ENCODE results near the gene ZBTB49. TPM values are rescaled to one million over a fixed set of nuclear protein-coding genes. Genes with fewer than 3 reads are reported as not detected.

ZBTB49 gene, protein sequence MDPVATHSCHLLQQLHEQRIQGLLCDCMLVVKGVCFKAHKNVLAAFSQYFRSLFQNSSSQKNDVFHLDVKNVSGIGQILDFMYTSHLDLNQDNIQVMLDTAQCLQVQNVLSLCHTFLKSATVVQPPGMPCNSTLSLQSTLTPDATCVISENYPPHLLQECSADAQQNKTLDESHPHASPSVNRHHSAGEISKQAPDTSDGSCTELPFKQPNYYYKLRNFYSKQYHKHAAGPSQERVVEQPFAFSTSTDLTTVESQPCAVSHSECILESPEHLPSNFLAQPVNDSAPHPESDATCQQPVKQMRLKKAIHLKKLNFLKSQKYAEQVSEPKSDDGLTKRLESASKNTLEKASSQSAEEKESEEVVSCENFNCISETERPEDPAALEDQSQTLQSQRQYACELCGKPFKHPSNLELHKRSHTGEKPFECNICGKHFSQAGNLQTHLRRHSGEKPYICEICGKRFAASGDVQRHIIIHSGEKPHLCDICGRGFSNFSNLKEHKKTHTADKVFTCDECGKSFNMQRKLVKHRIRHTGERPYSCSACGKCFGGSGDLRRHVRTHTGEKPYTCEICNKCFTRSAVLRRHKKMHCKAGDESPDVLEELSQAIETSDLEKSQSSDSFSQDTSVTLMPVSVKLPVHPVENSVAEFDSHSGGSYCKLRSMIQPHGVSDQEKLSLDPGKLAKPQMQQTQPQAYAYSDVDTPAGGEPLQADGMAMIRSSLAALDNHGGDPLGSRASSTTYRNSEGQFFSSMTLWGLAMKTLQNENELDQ
- 13.3 TPM for total RNA-seq (ENCODE audit: unreplicated experiment)
- long read RNA-seq, partial matches to known transcripts: 0 of 6 reads
- long read RNA-seq, other reads (novel, unspliced or antisense): 5 of 6 reads

DNA sequence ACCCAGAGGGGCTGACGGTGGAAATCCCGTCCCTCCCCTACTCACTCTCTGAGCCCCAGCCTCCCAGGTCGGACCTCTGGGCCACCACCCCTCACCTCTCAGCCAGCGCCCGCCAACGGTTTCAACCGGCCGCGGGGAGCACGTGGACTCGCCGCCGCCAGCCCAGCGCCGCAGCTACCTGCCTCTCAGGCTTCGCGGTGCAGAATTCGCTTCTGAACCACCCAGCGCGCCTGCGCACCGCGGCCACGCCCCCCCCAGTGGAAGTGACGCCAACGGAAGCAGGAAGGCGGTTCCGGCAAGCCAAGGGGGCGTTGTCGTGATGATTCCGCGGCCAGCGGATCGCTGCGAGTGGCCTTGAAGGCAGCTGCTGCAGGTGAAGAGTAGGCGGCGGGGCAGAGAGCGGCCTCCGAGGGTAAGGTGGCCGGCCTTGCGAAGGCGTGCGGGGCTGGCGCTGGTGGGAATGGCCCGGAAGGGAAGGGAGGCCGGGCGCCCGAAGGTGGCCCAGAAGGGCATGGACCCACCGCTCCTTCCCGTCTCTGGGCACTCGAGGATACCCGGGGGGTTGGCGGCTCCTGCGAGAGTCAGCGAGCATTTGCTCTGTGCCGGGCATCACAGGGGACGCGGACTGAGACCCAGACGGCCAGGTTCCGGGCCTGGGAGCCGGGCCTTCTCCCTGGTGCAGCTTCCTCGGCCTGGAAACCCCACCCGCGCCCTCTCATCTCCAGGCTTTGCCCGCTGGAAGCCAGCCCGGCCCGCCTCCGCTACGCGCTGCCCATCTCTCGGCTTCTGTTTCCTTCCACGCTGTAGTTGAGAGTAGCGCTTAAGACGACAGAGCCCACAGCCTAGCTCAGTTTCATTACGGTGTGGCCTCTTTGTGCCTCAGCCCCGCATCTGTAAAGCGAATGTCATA is at the start of gene ZBTB49, which contains the start of gene LYAR:
Gene ZBTB49, plus strand, starts transcription at position 311 of the 910 bp plus-strand sequence. CDS start 9,695 bp downstream, outside the sequence.
Gene LYAR, minus strand, starts transcription at position 214 of the 910 bp plus-strand sequence. CDS start 6,412 bp downstream, outside the sequence.
- Mint-ChIP-seq H3K4me3 (ENCODE audit: unreplicated experiment) (peak within 1 kb of the TSS; percentile 98), H3K36me3 (ENCODE audit: low read depth, unreplicated experiment) (peaks cover 3% of the 10 kb centered on the region), H3K27me3 (ENCODE audit: unreplicated experiment) (peaks cover 3% of the 10 kb centered on the region), H3K4me1 (ENCODE audit: unreplicated experiment) (peaks cover 24% of the 10 kb centered on the region), H3K9me3 (ENCODE audit: unreplicated experiment) (no peaks in the 10 kb centered on the region), H3K27ac (ENCODE audit: unreplicated experiment) (peak within 1 kb of the TSS; percentile 74)
- DNase-seq (ENCODE audit: low spot score): peak; percentile 96
- TF ChIP-seq, protein P1, sequence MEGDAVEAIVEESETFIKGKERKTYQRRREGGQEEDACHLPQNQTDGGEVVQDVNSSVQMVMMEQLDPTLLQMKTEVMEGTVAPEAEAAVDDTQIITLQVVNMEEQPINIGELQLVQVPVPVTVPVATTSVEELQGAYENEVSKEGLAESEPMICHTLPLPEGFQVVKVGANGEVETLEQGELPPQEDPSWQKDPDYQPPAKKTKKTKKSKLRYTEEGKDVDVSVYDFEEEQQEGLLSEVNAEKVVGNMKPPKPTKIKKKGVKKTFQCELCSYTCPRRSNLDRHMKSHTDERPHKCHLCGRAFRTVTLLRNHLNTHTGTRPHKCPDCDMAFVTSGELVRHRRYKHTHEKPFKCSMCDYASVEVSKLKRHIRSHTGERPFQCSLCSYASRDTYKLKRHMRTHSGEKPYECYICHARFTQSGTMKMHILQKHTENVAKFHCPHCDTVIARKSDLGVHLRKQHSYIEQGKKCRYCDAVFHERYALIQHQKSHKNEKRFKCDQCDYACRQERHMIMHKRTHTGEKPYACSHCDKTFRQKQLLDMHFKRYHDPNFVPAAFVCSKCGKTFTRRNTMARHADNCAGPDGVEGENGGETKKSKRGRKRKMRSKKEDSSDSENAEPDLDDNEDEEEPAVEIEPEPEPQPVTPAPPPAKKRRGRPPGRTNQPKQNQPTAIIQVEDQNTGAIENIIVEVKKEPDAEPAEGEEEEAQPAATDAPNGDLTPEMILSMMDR (IDR thresholded peaks at IDR 0.05; ENCODE audit: unreplicated experiment): no peak

DNA sequence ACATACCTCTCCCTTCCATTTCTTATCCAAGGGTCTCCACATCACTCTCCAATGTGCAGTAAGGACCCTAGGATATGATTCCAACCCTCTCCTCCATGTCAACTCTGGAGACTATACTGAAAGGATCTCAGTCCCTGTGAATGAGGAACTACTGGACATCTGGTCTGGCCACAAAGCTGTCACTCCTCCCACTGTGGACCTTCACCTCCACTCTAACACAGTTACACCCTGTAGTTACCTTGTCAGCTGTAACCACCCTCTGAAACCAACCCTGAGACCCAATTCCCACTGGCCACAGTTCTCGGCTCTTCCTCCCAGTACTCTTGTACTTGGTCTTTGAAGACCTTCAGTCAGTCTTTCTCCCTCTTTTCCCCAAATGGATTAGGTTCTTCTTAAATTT is 44.9 kb upstream of the ZBTB49 start:
- peaks cover 20% of the 10 kb centered on the region for H3K4me1 Mint-ChIP-seq (ENCODE audit: unreplicated experiment)
- H3K36me3 Mint-ChIP-seq (ENCODE audit: low read depth, unreplicated experiment): peaks cover 21% of the 10 kb centered on the region
- H3K27me3 Mint-ChIP-seq (ENCODE audit: unreplicated experiment): peaks cover 4% of the 10 kb centered on the region
- H3K4me3 Mint-ChIP-seq (ENCODE audit: unreplicated experiment): peak overlapping the region; percentile 56
- peak overlapping the region; percentile 43 for H3K27ac Mint-ChIP-seq (ENCODE audit: unreplicated experiment)
- no peak for DNase-seq (ENCODE audit: low spot score)
- H3K9me3 Mint-ChIP-seq (ENCODE audit: unreplicated experiment): no peaks in the 10 kb centered on the region
- TF ChIP-seq, protein P1 (IDR thresholded peaks at IDR 0.05; ENCODE audit: unreplicated experiment): no peak

DNA sequence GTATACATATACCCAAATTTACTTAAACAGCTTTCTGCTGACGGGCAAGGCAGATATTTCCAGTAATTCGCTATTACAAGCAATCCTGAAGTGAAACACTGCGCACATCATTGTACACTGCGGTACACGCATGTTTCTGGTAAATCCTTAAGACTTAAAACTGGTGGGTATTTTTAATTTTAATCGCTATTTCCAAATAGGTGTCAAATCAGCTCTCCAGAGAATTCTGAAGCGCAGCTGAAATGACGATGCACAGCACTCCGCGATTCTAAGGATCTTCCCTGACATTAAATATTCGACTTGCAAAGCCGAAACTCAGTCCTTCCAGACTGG is 42.4 kb upstream of the ZBTB49 start:
- DNase-seq (ENCODE audit: low spot score): no peak
- Mint-ChIP-seq H3K27ac (ENCODE audit: unreplicated experiment) (peak overlapping the region; percentile 49), H3K9me3 (ENCODE audit: unreplicated experiment) (no peaks in the 10 kb centered on the region), H3K4me1 (ENCODE audit: unreplicated experiment) (peaks cover 20% of the 10 kb centered on the region), H3K36me3 (ENCODE audit: low read depth, unreplicated experiment) (peaks cover 16% of the 10 kb centered on the region), H3K27me3 (ENCODE audit: unreplicated experiment) (peaks cover 4% of the 10 kb centered on the region), H3K4me3 (ENCODE audit: unreplicated experiment) (peak overlapping the region; percentile 89)
- TF ChIP-seq, protein P1 (IDR thresholded peaks at IDR 0.05; ENCODE audit: unreplicated experiment): no peak

DNA sequence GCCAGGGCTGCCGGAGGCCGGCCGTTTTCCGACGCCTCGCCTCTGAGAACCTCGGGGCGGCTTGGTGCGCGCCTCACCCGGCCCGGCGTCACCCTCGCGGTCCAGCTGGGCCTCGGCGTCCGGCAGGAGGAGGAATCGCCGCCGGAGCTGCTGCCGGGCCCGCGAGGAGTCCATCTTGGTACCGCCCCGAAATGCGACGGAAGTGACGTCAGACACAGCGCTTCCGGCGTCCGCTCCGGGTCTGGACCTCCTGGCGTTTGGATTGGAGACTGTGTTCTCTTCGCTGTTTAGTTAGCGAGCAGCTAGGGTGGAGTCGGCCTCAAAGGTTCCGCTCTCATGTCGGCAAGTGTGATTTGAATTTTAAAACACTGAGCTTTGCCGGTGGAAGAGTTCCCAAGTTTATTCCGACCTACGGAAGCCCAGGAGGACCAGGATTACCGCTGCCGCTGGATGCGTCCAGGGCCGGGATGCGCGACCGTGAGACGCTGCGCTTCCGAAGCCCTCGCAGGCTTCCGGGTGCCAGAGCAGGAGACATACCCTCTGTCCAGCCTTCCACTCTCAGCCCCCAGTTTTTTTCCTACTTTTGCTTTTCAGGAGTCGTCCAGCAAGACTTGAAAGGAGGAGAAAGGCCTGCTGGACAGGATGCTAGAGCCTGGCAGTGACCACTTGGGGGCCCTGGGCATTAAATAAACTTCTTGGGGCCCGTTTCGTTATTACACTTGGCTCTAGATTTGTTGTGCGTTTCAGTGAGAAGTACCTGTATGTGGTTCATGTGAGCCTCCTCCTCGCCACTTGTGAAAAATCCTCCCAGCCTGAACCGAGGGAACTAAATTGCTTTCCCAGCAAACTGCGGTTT is 41.8 kb upstream of the ZBTB49 start, which contains the start of gene TMEM128:
Gene TMEM128, minus strand, starts transcription at position 195 of the 856 bp plus-strand sequence. Its CDS starts 21 bp downstream, at position 174.
- Mint-ChIP-seq H3K4me1 (ENCODE audit: unreplicated experiment) (peaks cover 20% of the 10 kb centered on the region), H3K27me3 (ENCODE audit: unreplicated experiment) (peaks cover 6% of the 10 kb centered on the region), H3K4me3 (ENCODE audit: unreplicated experiment) (peak within 1 kb of the TSS; percentile 89), H3K27ac (ENCODE audit: unreplicated experiment) (peak within 1 kb of the TSS; percentile 98), H3K36me3 (ENCODE audit: low read depth, unreplicated experiment) (peaks cover 14% of the 10 kb centered on the region), H3K9me3 (ENCODE audit: unreplicated experiment) (no peaks in the 10 kb centered on the region)
- peak; percentile 87 for DNase-seq (ENCODE audit: low spot score)
- TF ChIP-seq, protein P1 (IDR thresholded peaks at IDR 0.05; ENCODE audit: unreplicated experiment): no peak
